GM18498 (cell line): Measurements from ENCODE around the gene KIFC3.
"Not testable (repeated sequence)": the region's sequence is repeated elsewhere in the genome, so short reads cannot be mapped to it uniquely, and the experiment has no call there.

Experiments
- ATAC-seq: cut with Tn5 transposase; IDR thresholded peaks from one replicate; pipeline ENCODE4 v1.9.1; 2021; ENCODE audit warnings: mild to moderate bottlenecking, moderate library complexity; ENCODE audit not compliant: unreplicated experiment

KIFC3 gene

DNA sequence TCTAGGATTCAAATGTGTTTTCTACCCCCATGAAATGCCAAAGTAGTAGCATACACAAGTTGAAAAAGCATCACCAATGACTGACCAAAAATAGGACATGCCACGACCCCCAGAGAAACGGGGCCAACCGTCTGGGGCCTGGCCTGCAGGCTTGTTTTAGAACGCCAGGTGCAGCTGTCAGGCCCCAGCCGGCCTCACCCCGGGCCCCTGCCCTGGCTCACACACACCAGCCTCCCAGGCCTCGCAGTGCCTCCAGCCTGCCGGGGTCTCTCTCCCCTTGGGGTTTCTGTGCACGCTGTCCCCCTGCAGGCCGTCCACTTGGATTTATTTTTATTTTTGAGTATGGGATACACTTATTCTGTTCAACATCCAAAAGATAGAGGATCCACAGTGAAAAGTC lies 58.8 kb downstream of the KIFC3 start:
- no peak for ATAC-seq

GRCh38 chr16:57742543-57742942 lies 59.7 kb downstream of the KIFC3 start:
- ATAC-seq = no peak

DNA sequence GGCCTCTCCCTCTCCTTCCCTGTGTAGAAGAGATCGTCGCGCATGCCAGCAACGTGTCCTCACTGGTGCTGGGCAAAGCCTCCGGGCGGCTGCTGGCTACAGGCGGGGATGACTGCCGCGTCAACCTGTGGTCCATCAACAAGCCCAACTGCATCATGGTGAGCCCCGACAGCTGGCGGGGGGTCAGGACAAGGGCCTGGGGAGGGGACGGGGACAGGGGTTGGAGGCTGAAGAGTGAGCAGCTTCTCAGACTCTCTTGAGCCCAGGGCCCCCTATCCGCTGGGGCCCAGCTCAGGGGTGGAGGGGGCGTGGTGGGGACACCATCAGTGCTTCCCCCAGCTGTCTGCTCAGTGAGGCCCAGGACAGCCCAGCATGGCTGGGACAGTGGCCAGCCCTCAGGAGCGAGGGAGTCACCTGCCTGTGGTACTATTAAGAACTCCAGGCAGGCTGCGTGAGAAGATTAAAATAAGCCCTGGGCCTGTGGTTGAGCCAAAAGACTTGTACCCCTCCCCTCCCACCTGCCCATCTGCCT lies 60.6 kb downstream of the KIFC3 start:
- ATAC-seq = no peak

GRCh38 chr16:57740423-57741071 lies 61.7 kb downstream of the KIFC3 start:
- no peak for ATAC-seq

DNA sequence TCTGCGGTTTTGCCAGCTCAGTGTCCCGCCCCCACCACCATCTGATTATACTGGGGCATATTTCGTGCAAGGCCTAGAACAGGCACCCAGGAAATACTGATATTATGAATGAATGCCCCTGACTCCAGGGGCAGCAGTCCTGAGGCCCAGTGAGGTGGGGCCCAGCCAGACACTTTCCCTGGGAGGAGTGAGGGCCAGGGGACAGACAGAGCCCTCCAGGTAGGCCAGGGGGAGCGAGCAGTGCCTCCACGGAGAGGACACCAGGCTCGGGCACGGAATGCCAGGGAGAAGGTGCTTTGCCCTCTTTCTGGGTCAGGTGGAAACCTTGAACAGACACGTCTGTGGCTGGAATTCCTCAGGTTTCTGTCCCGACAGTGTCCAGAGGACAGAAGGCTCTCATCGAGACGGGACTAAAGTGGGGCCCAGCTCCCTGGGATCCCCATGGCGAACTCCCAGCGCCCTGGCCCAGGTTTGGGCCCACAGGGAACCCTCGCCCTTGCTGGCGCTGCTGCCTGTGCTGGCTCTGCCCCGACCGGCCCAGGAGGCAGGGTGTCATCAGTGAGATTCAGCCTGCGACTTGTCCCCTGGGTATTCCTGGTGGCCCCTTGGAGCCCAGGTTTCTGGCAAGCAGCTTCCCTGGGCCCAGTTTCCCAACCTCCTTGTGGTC lies 62.4 kb downstream of the KIFC3 start:
- no peak for ATAC-seq

DNA sequence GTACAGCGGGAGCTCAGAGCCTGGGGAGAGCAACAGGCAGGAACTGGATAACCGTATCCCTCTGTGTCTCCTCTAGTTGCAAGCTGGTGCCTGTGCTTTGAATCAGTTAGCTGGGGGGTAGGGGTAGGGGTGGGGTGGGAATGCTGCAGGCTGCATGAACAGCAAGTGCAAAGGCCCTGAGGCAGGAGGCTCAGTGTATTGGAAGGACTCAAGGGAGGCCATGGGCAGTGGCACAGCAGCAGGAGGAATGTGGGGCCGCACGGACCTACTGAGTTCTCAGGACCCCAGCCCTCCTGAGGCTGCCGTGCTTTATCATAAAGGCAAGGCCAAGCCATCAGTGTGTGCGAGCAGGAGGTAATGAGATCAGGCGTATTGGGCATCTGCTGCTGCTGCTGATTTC lies 63.4 kb downstream of the KIFC3 start:
- ATAC-seq = no peak

DNA sequence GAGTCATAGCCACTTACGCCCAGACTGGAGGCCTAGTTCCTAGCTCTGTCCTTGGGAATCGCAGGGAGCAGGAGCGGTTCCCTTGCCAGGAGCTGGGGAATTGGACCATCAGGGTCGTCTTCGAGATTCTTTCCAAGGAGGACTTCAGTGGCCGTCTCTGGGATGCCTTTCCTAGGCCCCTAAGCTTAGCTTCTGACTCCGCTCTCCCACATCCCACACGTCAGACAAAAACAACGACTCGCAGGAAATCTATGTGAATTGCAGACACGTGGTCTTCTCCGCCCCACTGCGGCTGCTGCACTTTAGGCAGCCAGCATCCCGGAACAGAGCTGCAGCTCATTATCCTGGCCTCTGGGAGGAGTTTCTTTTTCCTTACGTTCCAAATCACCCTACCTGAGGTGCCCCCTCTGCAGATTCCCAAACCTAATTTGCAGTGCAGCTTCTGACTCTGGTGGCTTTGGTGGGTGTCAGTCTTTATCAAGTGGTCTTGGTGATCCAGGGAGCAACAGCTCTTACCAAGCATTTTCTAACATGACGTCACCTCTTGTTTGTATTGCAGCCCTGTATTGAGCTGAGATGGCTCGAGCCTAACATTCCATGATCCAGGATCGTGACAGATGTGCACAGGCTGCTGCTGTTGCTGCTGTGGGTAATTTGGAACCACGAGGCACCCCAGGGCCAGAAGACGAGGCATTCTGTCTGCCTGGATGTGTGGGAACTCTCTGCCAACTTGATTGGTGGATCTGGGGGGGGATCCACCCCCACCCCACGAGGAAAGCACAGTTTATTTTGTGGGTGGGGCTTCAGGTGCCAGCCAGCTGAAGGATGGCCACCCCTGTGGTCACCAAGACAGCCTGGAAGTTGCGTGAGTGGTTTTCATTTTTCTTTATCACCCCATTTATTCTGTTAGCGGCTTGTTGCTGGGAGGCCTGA lies 65.6 kb downstream of the KIFC3 start:
- ATAC-seq = no peak

DNA sequence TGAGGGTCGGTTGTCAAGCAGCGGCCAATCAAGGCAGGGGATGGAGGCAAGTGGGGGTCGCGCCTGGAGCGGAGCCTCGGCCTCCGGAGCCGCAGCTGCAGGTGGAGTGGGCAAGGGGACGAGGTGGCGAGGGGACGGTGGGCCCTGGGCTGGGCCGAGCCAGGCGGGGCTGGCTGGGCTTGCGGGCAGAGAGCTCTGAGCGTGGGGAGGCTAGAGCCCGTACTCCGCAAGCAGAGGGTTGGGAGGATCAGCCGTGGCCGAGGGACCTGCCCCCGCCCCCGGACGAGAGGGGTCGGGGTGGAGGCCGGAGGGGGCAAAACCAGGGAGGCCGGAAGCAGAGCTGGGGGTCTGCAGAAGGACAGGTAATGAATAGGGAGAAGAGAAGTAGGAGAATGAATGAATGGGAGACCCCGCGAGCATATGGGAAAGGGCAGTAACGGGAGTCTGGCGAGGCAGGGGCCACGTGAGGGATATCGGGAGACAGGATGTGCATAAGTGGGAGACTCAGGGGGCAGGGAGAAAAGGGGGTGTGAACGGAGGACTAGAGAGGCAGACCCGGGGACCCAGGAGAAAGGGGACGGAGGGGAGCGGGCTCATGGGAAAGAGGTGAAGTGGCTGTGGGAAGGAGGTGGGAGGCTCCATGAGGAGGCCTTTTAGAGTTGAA lies 66.4 kb downstream of the KIFC3 start, which contains the start of gene KATNB1:
TSS of gene KATNB1 (plus strand) at position 16 of the 664 bp plus-strand sequence. CDS start 1,474 bp downstream, outside the sequence.
- ATAC-seq = peak; percentile 30

GRCh38 chr16:57734925-57735754 lies 67.2 kb downstream of the KIFC3 start:
- peak; percentile 88 for ATAC-seq

DNA sequence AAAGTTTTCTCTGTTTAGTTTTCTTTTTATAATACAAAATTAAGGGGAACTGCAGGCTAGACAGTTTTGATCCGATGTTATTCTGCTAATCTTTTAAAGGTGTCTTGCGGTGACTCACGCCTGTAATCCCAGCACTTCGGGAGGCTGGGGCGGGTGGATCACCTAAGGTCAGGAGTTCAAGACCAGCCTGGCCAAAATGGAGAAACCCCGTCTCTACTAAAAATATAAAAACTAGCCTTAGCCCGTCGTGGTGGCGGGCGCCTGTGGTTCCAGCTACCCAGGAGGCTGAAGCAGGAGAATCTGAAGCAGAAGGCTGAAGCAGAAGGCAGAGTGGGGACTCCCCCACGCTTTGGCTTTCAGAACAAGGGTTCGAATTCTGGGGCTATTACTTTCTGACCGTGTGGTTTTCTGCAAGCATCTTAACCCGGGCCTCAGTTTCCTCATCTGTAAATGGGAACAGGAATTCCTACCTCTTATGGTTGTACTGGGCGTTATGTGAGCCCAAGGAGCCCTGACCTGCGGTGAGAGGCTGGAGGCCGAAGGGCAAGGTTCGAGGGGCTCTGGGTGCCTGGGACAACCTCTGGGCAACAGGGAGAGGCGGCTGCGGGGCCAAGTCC lies 67.9 kb downstream of the KIFC3 start:
- no peak for ATAC-seq

DNA sequence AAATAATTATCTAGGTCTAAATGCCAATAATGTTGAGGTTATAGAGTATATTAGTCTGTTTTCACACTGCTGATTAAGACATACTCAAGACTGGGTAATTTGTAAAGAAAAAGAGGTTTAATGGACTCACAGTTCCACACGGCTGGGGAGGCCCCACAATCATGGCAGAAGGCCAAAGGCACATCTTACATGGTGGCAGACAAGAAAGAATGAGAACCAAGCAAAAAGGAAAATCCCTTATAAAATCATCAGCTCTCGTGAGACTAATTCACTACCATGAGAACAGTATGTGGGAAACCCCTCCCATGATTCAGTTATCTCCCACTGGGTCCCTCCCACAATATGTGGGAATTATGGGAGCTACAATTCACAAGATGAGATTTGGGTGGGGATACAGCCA lies 69.6 kb downstream of the KIFC3 start:
- ATAC-seq = no peak

DNA sequence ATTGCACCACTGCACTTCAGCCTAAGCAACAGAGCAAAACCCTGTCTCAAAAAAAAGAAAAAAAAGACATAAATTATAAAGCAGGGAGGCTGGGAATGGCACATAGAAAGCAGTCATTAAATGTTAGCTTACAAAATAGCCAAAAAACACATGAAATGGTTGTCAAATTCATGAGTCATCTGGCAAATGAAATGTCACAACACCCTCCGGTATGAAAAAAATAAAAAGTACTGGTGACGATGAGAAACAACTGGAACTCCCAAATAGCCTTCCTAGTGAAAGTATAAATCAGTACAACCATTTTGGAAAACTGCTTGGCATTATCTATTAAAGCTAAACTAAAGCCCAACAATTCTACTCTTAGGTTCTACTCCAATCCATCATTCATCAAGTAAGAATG lies 70.3 kb downstream of the KIFC3 start:
- ATAC-seq = no peak

DNA sequence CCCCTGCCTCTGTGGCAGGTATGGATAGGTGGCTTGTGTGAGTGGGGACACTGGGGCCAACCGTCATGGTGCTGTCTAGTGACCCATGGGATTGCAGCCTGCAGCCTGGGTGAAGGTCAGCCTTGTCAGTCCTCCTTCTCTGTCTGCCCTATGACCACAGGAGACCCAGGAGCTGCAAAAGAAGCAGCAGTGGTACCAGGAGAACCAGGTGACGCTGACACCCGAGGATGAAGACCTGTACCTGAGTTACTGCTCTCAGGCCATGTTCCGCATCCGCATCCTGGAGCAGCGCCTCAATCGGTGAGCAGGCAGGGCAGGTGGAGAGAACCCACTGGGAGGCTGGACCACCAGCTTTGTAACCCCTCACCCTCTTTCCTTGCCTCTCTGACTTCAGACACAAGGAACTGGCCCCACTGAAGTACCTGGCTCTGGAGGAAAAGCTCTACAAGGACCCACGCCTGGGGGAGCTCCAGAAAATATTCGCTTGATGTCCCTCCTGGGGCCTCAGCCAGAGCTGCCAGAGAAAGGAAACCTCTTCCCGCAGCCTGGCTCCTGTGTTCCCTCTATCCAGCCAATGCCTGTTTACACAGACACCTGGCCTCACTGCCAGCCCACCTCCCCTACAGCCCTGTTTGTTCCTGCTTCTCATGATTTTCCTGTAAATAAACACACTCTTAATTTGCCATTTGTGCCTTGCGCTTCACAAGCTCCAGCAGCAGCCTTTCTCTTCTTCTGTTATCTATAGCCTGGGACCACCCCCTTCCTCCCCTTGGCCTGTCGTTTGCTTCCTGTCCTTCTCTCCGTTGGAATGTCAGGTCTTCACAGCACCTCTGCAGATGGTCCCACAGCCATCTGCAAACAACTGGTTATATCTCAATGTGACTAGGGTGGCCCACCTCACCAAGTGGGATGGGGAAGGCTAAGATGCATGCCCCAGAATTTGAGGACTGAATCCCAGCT lies 71.2 kb downstream of the KIFC3 start:
- no peak for ATAC-seq

DNA sequence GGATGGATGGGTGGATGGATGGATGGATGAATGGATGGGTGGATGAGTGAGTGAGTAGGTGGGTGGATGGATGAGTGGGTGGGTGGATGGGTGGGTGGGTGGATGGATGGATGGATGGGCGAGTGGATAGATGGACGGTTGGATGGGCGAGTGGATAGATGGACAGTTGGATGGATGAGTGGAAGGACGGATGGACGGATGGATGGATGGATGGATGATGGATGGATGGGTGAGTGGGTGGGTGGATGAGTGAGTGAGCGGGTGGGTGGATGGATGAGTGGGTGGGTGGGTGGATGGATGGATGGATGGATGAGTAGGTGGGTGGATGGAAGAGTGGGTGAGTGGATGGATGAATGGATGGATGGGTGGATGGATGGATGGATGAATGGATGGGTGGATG lies 72.4 kb downstream of the KIFC3 start:
- not testable (repeated sequence) for ATAC-seq

- no peak for ATAC-seq
These were observed 73.2 kb downstream of the KIFC3 start for GRCh38 chr16:57729182-57729484.

GRCh38 chr16:57728336-57729181 lies 73.7 kb downstream of the KIFC3 start:
- ATAC-seq = no peak

DNA sequence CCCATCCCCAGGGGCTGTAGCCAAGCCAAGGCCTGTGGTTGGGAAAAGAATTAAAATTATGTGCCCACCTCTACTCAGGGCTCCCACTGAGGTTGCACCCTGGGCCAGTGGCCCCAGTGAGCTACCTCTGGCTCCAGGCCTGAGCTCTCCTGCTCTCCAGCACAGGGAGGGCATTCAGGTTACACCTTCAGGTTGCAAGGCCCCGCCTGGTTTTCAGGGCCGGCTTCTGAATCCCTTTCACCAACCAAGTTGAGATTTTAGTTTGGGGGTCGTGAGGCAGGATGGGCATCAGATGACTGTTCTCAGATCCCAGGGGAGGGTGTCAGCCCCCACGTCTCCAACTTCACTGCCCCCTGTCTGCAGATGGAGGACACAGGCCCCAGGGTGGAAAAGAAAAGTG lies 74.7 kb downstream of the KIFC3 start:
- ATAC-seq = no peak
